Type B pancreatic cell (in vitro differentiated cells): ENCODE data around the gene BTBD9. TPM values are rescaled to one million over a fixed set of nuclear protein-coding genes. Genes with fewer than 3 reads are reported as not detected.

ENCODE experiments used
- DNase-seq: peaks from one replicate; pipeline ENCODE4 v3.0.0; 2021; ENCODE audit warnings: mixed read lengths; ENCODE audit not compliant: unreplicated experiment; ENCODE audit errors: extremely low spot score
- H3K27ac Mint-ChIP-seq: 2 replicates; pipeline ENCODE4 v1.8.0; 2021; ENCODE audit warnings: mild to moderate bottlenecking, mixed read lengths
- H3K27me3 Mint-ChIP-seq: 2 replicates; pipeline ENCODE4 v1.8.0; 2021; ENCODE audit warnings: mixed read lengths
- H3K36me3 Mint-ChIP-seq: 2 replicates; pipeline ENCODE4 v1.8.0; 2021; ENCODE audit warnings: mixed read lengths
- H3K4me1 Mint-ChIP-seq: one replicate; pipeline ENCODE4 v1.8.0; 2021; ENCODE audit warnings: mixed read lengths; ENCODE audit not compliant: unreplicated experiment
- H3K4me3 Mint-ChIP-seq: 2 replicates; pipeline ENCODE4 v1.8.0; 2021; ENCODE audit warnings: mild to moderate bottlenecking, mixed read lengths
- H3K9me3 Mint-ChIP-seq: 2 replicates; pipeline ENCODE4 v1.8.0; 2021; ENCODE audit warnings: mixed read lengths
- total RNA-seq: library from RNA; stranded (reverse); gene quantifications from 2 replicates; pipeline ENCODE4 v1.2.1, GENCODE V29; 2021; ENCODE audit warnings: low replicate concordance
- TF ChIP-seq, protein P1 (sequence below): fragments of 200-600 bp; sonication (generic); conservative IDR thresholded peaks from 2 replicates; pipeline ENCODE4 v1.5.0; 2021; ENCODE audit warnings: antibody characterized with exemption, mild to moderate bottlenecking

BTBD9 gene
- total RNA-seq, 1 donor from 2014 or later, result 14.9 TPM

DNA sequence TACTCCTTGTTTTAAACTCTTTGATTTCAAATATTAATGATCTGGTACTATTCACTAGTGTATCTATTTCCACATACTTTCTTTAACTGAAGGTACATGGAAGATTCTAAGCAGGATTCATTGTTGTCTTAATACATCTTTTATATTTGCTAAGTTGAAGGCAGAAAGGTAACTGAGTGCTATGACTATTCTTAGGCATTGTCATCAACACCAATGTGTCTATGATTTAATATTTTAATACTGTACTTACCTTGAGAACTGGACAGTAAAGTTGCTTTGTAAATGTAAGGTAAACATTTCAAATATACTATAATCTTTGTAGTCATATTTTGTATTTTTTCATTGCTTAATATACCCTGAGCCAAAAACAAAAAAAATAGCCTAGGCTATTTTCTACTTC lies 8.9 kb upstream of the BTBD9 start:
- no peak for DNase-seq
- TF ChIP-seq, protein P1, sequence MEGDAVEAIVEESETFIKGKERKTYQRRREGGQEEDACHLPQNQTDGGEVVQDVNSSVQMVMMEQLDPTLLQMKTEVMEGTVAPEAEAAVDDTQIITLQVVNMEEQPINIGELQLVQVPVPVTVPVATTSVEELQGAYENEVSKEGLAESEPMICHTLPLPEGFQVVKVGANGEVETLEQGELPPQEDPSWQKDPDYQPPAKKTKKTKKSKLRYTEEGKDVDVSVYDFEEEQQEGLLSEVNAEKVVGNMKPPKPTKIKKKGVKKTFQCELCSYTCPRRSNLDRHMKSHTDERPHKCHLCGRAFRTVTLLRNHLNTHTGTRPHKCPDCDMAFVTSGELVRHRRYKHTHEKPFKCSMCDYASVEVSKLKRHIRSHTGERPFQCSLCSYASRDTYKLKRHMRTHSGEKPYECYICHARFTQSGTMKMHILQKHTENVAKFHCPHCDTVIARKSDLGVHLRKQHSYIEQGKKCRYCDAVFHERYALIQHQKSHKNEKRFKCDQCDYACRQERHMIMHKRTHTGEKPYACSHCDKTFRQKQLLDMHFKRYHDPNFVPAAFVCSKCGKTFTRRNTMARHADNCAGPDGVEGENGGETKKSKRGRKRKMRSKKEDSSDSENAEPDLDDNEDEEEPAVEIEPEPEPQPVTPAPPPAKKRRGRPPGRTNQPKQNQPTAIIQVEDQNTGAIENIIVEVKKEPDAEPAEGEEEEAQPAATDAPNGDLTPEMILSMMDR, result no peak
- peaks cover 3% of the 10 kb centered on the region for H3K9me3 Mint-ChIP-seq
- no peak overlapping the region for H3K4me3 Mint-ChIP-seq
- no peaks in the 10 kb centered on the region for H3K4me1 Mint-ChIP-seq
- no peak overlapping the region for H3K27ac Mint-ChIP-seq
- H3K36me3 Mint-ChIP-seq, result peaks cover 8% of the 10 kb centered on the region
- H3K27me3 Mint-ChIP-seq, result no peaks in the 10 kb centered on the region

DNA sequence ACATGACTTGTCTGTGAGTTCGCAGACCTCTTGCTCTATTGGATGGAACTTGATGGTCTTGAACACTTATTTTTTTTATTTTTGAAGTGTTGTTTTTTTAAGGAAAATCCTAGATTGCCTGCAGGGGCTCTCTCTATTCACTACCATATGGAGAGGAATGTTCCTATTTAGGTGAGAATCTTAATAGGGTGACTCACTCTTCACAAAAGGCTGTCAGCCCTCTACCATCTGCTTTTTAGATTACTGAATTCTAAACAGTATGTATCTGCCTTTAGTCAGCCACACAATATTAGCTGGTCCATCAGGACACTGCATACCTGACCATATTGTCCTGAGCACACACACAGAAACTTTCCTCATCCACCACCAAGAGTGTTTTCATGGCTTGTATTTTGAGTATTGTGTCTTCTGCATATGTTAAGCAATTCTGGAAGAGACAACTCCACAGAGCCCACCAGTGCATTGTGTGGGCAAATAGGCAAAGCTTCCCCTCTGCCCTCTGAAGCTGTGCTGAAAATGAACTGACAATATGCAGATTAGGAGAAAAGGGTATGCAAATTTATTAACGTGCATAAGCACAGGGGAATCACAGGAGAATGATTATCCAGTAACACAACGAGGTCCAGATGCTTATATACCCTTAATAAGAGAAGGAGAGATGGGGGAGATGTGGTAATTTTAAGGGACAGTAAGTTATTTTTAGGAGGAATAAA lies 6.6 kb upstream of the BTBD9 start:
- Mint-ChIP-seq H3K4me3 (no peak overlapping the region), H3K27me3 (no peaks in the 10 kb centered on the region), H3K27ac (no peak overlapping the region), H3K4me1 (no peaks in the 10 kb centered on the region), H3K36me3 (peaks cover 8% of the 10 kb centered on the region), H3K9me3 (peaks cover 3% of the 10 kb centered on the region)
- TF ChIP-seq, protein P1, result no peak
- no peak for DNase-seq

DNA sequence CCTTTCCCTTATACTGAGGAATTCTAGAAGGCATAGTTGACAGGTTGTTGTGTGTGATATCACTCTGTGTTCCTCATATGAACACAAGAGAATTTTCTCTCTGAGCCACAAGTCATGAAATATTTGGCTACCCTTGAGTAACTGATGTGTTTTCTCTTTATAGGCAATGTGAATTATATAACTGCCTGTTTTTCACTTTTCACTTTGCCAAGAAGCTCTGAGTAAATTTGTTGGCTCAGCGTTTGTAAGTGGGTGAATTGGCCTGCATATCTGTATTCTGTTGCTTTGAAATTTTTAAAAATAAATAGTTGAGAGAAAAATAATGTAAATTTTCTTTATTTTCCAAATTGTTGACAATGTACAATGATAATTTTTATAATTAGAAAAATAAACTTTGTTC lies 5.2 kb upstream of the BTBD9 start:
- H3K4me1 Mint-ChIP-seq, result peaks cover 5% of the 10 kb centered on the region
- no peak overlapping the region for H3K27ac Mint-ChIP-seq
- H3K4me3 Mint-ChIP-seq, result no peak overlapping the region
- no peak for DNase-seq
- no peaks in the 10 kb centered on the region for H3K9me3 Mint-ChIP-seq
- H3K27me3 Mint-ChIP-seq, result no peaks in the 10 kb centered on the region
- peaks cover 8% of the 10 kb centered on the region for H3K36me3 Mint-ChIP-seq
- TF ChIP-seq, protein P1, result no peak

DNA sequence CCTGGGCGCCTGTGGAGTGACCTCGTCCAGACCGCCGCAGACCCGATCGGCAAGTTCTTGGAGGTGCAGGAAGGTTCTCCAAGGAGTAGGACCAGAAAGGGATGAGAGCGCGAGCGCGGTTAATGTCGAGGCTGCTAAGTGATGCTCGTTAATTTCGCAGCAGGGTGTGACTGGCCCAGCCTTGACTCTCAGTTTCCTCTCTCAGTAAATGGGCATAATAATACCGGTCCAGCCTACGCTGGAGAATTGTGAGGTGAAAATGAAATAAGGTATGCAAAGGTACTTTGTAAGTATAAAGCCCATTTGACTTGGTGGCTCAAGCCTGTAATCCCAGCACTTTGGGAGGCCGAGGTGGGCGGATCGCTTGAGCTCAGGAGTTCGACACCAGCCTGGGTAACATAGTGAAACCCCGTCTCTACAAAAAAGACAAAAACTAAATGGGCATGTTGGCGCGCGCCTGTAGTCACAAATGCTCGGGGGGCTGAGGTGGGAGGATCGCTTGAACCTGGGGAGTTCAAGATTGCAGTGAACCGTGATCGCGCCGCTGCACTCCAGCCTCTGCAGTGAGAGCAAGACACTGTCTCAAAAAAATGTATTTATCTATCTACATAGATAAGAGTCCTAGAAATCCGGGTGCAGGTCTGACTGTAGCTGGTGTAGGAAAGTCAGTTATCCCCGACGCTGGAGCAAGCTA lies 634 bp upstream of the BTBD9 start:
- H3K9me3 Mint-ChIP-seq, result no peaks in the 10 kb centered on the region
- H3K4me3 Mint-ChIP-seq, result peak overlapping the region; percentile 87
- no peak for DNase-seq
- no peaks in the 10 kb centered on the region for H3K36me3 Mint-ChIP-seq
- peak overlapping the region; percentile 86 for H3K27ac Mint-ChIP-seq
- TF ChIP-seq, protein P1, result no peak
- peaks cover 10% of the 10 kb centered on the region for H3K4me1 Mint-ChIP-seq
- H3K27me3 Mint-ChIP-seq, result no peaks in the 10 kb centered on the region

DNA sequence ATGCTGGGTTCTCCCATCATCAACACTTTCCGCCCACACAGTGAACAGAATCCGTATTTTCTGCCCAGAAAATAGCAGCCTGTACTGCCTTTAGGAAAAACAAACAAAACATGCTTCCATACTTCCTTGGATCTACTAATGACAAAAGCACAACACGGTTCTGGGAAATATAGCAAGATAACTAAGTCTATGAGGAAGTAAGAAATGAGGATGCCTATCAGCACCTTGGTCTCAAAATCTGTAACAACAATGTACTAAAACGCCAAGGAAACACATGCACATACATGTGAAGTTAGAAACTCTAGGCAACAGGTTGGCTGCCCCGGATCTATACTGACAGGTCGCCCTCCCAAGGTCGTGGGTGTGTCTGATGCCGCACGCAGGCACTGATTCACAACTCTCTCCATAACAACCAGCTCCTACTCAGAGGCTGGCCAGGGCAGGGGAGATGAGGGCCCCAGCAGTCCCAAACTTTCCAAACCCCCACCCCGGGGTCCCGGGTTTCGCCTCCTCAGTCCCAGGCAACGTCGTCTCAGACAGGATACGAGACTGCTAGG lies 710 bp downstream of the BTBD9 start:
- TF ChIP-seq, protein P1, result no peak
- no peak for DNase-seq
- peaks cover 10% of the 10 kb centered on the region for H3K4me1 Mint-ChIP-seq
- no peaks in the 10 kb centered on the region for H3K9me3 Mint-ChIP-seq
- no peaks in the 10 kb centered on the region for H3K27me3 Mint-ChIP-seq
- no peaks in the 10 kb centered on the region for H3K36me3 Mint-ChIP-seq
- H3K27ac Mint-ChIP-seq, result peak overlapping the region; percentile 85
- H3K4me3 Mint-ChIP-seq, result peak overlapping the region; percentile 87
